Measurements from ENCODE around the gene FAM3B.

GRCh38 chr21:41367301-41367944 is 50.8 kb downstream of the FAM3B start:
- TF ChIP-seq CTCF (IDR thresholded peaks at IDR 0.05) (no peak), POLR2A (IDR thresholded peaks at IDR 0.05) (no peak)

Measured in Peyer's patch (tissue), 4 donors.